ENCODE measurements around the gene MND1. TPM values are rescaled to one million over a fixed set of nuclear protein-coding genes. Genes with fewer than 3 reads are reported as not detected.

Gene MND1
- total RNA-seq, 1 experiment from 2014 or later: 24.4 TPM

- H3K9me2 ChIP-seq (ENCODE audit: insufficient read depth): no peaks in the 10 kb centered on the region
- 0 out of 2 replicates have a peak, but pooled peaks cover 8% of the 10 kb centered on the region for H3K4me1 ChIP-seq (replicated peaks; ENCODE audit: insufficient read depth)
- 0 out of 2 replicates have a peak, but pooled peaks cover 13% of the 10 kb centered on the region for H3F3A ChIP-seq (ENCODE audit: insufficient read depth, low read depth)
- intact Hi-C loops (cut with micrococcal nuclease; ENCODE audit: unreplicated experiment): loop anchor here (1.0 to 2.0 kb wide), 3 partner anchors 89 to 290 kb away; partner anchors contain the start of gene MND1
- H4K20me1 ChIP-seq (ENCODE audit: insufficient read depth): no peaks in the 10 kb centered on the region
- peak overlapping the region; percentile 59; the same call in 1 of the 2 replicates for H2AFZ ChIP-seq
- TF ChIP-seq EZH2 (IDR thresholded peaks at IDR 0.05; ENCODE audit: low read depth): no peak
- TF ChIP-seq, protein P1, sequence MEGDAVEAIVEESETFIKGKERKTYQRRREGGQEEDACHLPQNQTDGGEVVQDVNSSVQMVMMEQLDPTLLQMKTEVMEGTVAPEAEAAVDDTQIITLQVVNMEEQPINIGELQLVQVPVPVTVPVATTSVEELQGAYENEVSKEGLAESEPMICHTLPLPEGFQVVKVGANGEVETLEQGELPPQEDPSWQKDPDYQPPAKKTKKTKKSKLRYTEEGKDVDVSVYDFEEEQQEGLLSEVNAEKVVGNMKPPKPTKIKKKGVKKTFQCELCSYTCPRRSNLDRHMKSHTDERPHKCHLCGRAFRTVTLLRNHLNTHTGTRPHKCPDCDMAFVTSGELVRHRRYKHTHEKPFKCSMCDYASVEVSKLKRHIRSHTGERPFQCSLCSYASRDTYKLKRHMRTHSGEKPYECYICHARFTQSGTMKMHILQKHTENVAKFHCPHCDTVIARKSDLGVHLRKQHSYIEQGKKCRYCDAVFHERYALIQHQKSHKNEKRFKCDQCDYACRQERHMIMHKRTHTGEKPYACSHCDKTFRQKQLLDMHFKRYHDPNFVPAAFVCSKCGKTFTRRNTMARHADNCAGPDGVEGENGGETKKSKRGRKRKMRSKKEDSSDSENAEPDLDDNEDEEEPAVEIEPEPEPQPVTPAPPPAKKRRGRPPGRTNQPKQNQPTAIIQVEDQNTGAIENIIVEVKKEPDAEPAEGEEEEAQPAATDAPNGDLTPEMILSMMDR (conservative IDR thresholded peaks at IDR 0.05): no peak
- no peak overlapping the region for H3K27ac ChIP-seq
- CTCF ChIA-PET: interaction anchor here (0.7 to 1.3 kb wide), 2 partner anchors 52 to 997 kb away, joined by 3 to 5 read pairs; no protein-coding TSS in a partner anchor
- H3K4me2 ChIP-seq: no peak overlapping the region
- no peaks in the 10 kb centered on the region for H3K9me3 ChIP-seq (ENCODE audit: insufficient read depth, low read depth)
- no peaks in the 10 kb centered on the region for H3K79me2 ChIP-seq (ENCODE audit: low read depth)
- no peaks in the 10 kb centered on the region for H3K27me3 ChIP-seq (ENCODE audit: insufficient read depth, low read depth)
- POLR2A ChIA-PET (ENCODE audit: unreplicated experiment): no interaction called here
- BruUV-seq (replicated peaks): no TSS peak
- H3K4me3 ChIP-seq: no peak overlapping the region
- no peaks in the 10 kb centered on the region for H3K36me3 ChIP-seq (ENCODE audit: low read depth)
- no peak for DNase-seq
Observed at GRCh38 chr4:153433754-153434105, 89.2 kb downstream of the MND1 start.

DNA sequence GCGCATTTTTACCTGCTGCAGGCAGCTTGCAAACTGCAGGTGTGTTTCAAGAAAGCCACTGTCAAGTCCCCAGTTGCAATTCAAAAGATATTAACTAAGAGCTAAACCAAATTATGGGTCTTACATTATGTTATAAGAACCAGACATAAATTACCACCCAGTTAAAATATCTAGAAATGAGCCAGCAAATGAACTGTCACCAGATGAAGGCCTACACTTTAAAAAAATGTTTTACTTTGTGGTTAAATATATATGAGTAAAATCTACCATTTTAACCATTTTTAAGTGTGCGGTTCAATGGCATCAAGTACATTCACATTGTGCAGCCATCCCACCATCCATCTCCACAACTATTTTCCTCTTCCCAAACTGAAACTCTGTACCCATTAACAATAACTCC lies 89.7 kb downstream of the MND1 start:
- H3K9me2 ChIP-seq (ENCODE audit: insufficient read depth): no peaks in the 10 kb centered on the region
- no TSS peak for BruUV-seq (replicated peaks)
- CTCF ChIA-PET: interaction anchor here (0.7 kb wide), 1 partner anchor 998 kb away, joined by 3 read pairs; no protein-coding TSS in a partner anchor

GRCh38 chr4:153438916-153439756 lies 94.6 kb downstream of the MND1 start:
- Histone ChIP-seq H3K4me2 (no peak overlapping the region), H3F3A (ENCODE audit: insufficient read depth, low read depth) (no peaks in the 10 kb centered on the region), H3K4me3 (no peak overlapping the region), H2AFZ (no peak overlapping the region), H3K79me2 (ENCODE audit: low read depth) (no peaks in the 10 kb centered on the region), H3K4me1 (replicated peaks; ENCODE audit: insufficient read depth) (no peaks in the 10 kb centered on the region), H3K27ac (no peak overlapping the region), H3K9me2 (ENCODE audit: insufficient read depth) (no peaks in the 10 kb centered on the region), H4K20me1 (ENCODE audit: insufficient read depth) (no peaks in the 10 kb centered on the region), H3K36me3 (ENCODE audit: low read depth) (no peaks in the 10 kb centered on the region), H3K9me3 (ENCODE audit: insufficient read depth, low read depth) (no peaks in the 10 kb centered on the region), H3K27me3 (ENCODE audit: insufficient read depth, low read depth) (no peaks in the 10 kb centered on the region)
- ChIA-PET POLR2A (ENCODE audit: unreplicated experiment) (no interaction called here), CTCF (no interaction called here)
- intact Hi-C loops (cut with micrococcal nuclease; ENCODE audit: unreplicated experiment): no loop called here
- no peak for TF ChIP-seq EZH2 (IDR thresholded peaks at IDR 0.05; ENCODE audit: low read depth)
- TF ChIP-seq, protein P1 (conservative IDR thresholded peaks at IDR 0.05): no peak
- BruUV-seq (replicated peaks): no TSS peak
- DNase-seq: no peak

More for the DNA sequence above, 89.7 kb downstream of the MND1 start:
- no peak for DNase-seq
- POLR2A ChIA-PET (ENCODE audit: unreplicated experiment): no interaction called here
- Histone ChIP-seq H3K27me3 (ENCODE audit: insufficient read depth, low read depth) (no peaks in the 10 kb centered on the region), H3K4me2 (no peak overlapping the region), H3K79me2 (ENCODE audit: low read depth) (no peaks in the 10 kb centered on the region), H3K27ac (no peak overlapping the region), H4K20me1 (ENCODE audit: insufficient read depth) (no peaks in the 10 kb centered on the region), H3K9me3 (ENCODE audit: insufficient read depth, low read depth) (no peaks in the 10 kb centered on the region), H3K36me3 (ENCODE audit: low read depth) (no peaks in the 10 kb centered on the region), H3F3A (ENCODE audit: insufficient read depth, low read depth) (0 out of 2 replicates have a peak, but pooled peaks cover 13% of the 10 kb centered on the region), H3K4me1 (replicated peaks; ENCODE audit: insufficient read depth) (0 out of 2 replicates have a peak, but pooled peaks cover 8% of the 10 kb centered on the region), H2AFZ (no peak overlapping the region), H3K4me3 (no peak overlapping the region)
- TF ChIP-seq, protein P1 (conservative IDR thresholded peaks at IDR 0.05): no peak
- no peak for TF ChIP-seq EZH2 (IDR thresholded peaks at IDR 0.05; ENCODE audit: low read depth)
- intact Hi-C loops (cut with micrococcal nuclease; ENCODE audit: unreplicated experiment): no loop called here

Data from PC-9 (cell line).